CD8-positive, alpha-beta memory T cell (primary cell): ENCODE results near the gene ZC3HAV1L. TPM values are rescaled to one million over a fixed set of nuclear protein-coding genes. Genes with fewer than 3 reads are reported as not detected.

Experiments
- CTCF ChIA-PET: fragments of 350-600 bp; sonication (Branson Sonifier 250); formaldehyde crosslinking; loops from one replicate; lab custom pipeline; 2021; ENCODE audit warnings: antibody characterized with exemption; lab: Charles Lee
- POLR2A ChIA-PET: fragments of 350-600 bp; sonication (Branson Sonifier 250); formaldehyde crosslinking; loops from one replicate; lab custom pipeline; 2021; ENCODE audit warnings: antibody characterized with exemption; lab: Charles Lee
- DNase-seq, 5 donors: peaks; one replicate each; pipeline versions ENCODE4 v3.0.0 to v3.0.0-alpha.2; 2020 to 2022; ENCODE audit warnings: mixed read lengths in 1 of 5
- H3K27ac ChIP-seq: one replicate; pipeline ENCODE4 v1.7.0; 2013; ENCODE audit warnings: low read depth, mild to moderate bottlenecking, low read length, moderate library complexity
- H3K27me3 ChIP-seq: 2 replicates; pipeline ENCODE4 v1.7.0; 2013; ENCODE audit warnings: low read length, mild to moderate bottlenecking; ENCODE audit not compliant: insufficient read depth, poor library complexity, severe bottlenecking
- H3K36me3 ChIP-seq: 2 replicates; pipeline ENCODE4 v1.7.0; 2013; ENCODE audit warnings: mild to moderate bottlenecking, low read length, moderate library complexity; ENCODE audit not compliant: insufficient read depth
- H3K4me1 ChIP-seq: 2 replicates; pipeline ENCODE4 v1.7.0; 2013; ENCODE audit warnings: mild to moderate bottlenecking, low read length, moderate library complexity; ENCODE audit not compliant: insufficient read depth
- H3K4me3 ChIP-seq: 2 replicates; pipeline ENCODE4 v1.7.0; 2013; ENCODE audit warnings: mild to moderate bottlenecking, low read length
- H3K9me3 ChIP-seq: 2 replicates; pipeline ENCODE4 v1.7.0; 2013; ENCODE audit warnings: mild to moderate bottlenecking, low read length
- H3K27ac Mint-ChIP-seq, 8 donors: one replicate each; pipeline ENCODE4 v1.8.0; 2020 to 2021; ENCODE audit warnings: mixed read lengths in 8 of 8, mild to moderate bottlenecking in 6 of 8, inconsistent platforms in 3 of 8, moderate library complexity in 3 of 8
- H3K27me3 Mint-ChIP-seq, 2 donors: one replicate each; pipeline ENCODE4 v1.8.0; 2020 to 2021; ENCODE audit warnings: mixed read lengths in 2 of 2, mild to moderate bottlenecking in 1 of 2, moderate library complexity in 1 of 2
- H3K36me3 Mint-ChIP-seq, 3 donors: one replicate each; pipeline ENCODE4 v1.8.0; 2020 to 2021; ENCODE audit warnings: mixed read lengths in 3 of 3, inconsistent platforms in 1 of 3, mild to moderate bottlenecking in 1 of 3
- H3K4me1 Mint-ChIP-seq, 3 donors: one replicate each; pipeline ENCODE4 v1.8.0; 2020 to 2021; ENCODE audit warnings: mixed read lengths in 3 of 3, inconsistent platforms in 1 of 3, mild to moderate bottlenecking in 1 of 3
- H3K4me3 Mint-ChIP-seq, 7 donors: one replicate each; pipeline ENCODE4 v1.8.0; 2020 to 2021; ENCODE audit warnings: mixed read lengths in 7 of 7, mild to moderate bottlenecking in 6 of 7, moderate library complexity in 4 of 7, inconsistent platforms in 2 of 7
- H3K9me3 Mint-ChIP-seq, 5 donors: one replicate each; pipeline ENCODE4 v1.8.0; 2020 to 2022; ENCODE audit warnings: mixed read lengths in 5 of 5, mild to moderate bottlenecking in 3 of 5, moderate library complexity in 2 of 5, inconsistent platforms in 1 of 5
- polyA plus RNA-seq: library from polyadenylated mRNA; unstranded; fragments of 300-500 nt; fragmentation: Illumina TruSeq; gene quantifications from one replicate; pipeline ENCODE4 v1.2.3, GENCODE V29; 2021
- total RNA-seq, 2 experiments: library from RNA; stranded (reverse); gene quantifications; one replicate each; pipeline ENCODE4 v1.2.3, GENCODE V29; 2021

ZC3HAV1L gene
- total and polyA plus RNA-seq, 3 experiments from 2014 or later, result 1.1 to 13.6 (median 12.6) TPM

DNA sequence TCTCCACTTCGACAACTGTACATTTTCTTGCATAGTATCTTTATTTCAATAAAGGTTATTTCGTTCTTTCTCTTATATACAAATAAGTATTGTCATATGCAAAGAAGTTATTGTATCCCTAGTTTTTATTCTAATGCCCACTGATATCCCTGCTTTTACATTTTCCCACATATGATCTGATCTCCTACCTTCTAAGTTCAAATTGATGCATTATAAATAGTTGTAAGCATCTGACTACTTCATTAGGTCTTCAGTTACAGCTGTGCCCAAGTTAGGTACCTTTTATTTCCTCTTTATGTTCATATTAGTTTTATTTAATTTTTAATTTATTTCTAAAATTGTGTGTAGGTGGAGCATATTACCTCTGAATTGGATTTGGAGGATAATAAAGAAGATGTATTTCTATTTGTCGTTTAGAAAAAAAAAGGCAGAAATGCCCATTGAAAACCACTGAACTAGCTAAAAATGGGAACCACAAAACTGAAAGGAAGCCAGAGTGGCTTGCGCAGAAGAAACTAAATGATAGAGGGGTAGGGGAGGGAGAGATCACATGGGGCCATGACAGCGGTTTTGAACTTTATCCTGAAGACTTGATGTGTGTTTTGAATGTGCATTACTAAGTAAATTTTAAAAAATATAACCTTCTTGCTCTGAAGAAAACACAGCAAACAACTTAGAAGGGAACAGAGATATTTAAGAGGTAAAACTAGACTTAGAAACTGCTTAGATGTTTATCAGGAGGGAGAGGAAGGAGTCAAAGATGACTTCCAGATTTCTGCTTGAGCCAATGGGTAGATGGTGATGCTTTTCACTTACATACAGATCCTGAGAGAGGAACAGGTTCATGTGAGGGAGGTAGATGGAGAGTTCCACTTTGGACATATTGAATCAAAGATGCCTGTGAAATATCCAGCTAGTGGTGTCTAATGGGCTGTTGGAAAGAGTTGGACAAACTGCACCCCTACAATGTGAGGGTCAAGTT, 9.3 kb upstream of the ZC3HAV1L start:
- peak in 2 of 5 donors; percentile 24 to 40 for DNase-seq
- Mint-ChIP-seq H3K27ac (peak overlapping the region; percentile 12 to 97 (median 78)), H3K9me3 (no peaks in the 10 kb centered on the region), H3K36me3 (peaks cover 24 to 60% (median 31%) of the 10 kb centered on the region in 3 donors), H3K27me3 (no peaks in the 10 kb centered on the region), H3K4me3 (peak overlapping the region; percentile 1 to 68 (median 58)), H3K4me1 (peaks cover 65 to 84% (median 80%) of the 10 kb centered on the region in 3 donors)
- Histone ChIP-seq H3K27me3 (no peaks in the 10 kb centered on the region), H3K9me3 (no peaks in the 10 kb centered on the region), H3K4me3 (peak overlapping the region; percentile 13), H3K4me1 (peaks cover 46% of the 10 kb centered on the region), H3K27ac (peak overlapping the region; percentile 41), H3K36me3 (peaks cover 30% of the 10 kb centered on the region)
- POLR2A ChIA-PET, result interaction anchor here (1.0 to 1.1 kb wide), 2 partner anchors 13 to 23 kb away, joined by 3 read pairs; no protein-coding TSS in a partner anchor
- CTCF ChIA-PET, result interaction anchor here (0.9 to 4.0 kb wide), 5 partner anchors 9 to 50 kb away, joined by 3 to 26 read pairs (median 3); partner anchors contain the start of gene ZC3HAV1L

DNA sequence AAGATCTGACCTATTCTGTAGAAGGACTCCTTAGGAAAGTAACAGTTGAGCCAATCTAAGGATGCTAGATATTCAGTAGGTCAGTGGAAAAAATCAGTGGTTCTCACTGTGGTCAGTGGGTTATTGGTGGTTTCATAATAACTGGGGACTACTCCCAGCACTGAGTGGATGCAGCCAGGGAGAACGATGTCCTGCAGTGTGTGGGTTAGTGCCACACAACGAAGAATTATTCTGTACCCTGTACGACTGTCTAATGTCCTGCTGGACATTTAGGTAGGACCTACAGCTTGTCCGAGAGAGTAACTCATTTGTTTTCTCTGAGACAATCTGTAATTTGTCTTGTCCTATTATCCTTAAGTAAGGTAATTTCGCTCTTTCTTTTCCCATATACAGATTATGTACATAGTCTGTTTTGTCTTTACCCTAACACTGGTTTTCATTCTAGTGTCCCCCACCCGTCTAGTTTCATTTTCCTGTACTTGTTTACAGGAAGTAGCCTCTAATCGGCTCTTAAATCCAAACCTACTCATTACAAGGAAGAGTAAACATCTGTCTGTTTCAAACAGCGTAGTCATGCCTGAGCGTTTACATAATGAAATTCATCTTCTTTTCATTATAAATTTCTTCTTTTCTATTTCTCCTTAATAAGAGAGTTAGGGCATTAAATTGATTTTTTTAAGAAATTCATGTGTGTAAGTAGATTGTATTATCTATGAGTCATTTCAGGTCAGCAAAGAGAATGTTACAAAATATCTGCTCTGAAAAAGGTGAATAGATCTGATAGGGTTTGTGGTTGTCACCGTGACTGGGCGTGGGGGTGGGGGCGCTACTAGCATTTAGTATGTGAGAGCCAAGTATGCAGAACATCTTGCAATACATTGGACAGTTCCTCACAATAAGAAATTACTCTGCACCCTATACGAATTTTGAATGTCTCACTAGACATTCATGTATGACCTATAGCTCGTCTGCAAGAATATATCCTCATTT, 8.3 kb upstream of the ZC3HAV1L start:
- Mint-ChIP-seq H3K4me3 (peak overlapping the region; percentile 1 to 68 (median 58)), H3K9me3 (no peaks in the 10 kb centered on the region), H3K27me3 (peaks cover 0 to 1% of the 10 kb centered on the region in 2 donors), H3K4me1 (peaks cover 59 to 74% (median 70%) of the 10 kb centered on the region in 3 donors), H3K36me3 (peaks cover 19 to 50% (median 25%) of the 10 kb centered on the region in 3 donors), H3K27ac (peak overlapping the region; percentile 63 to 97 (median 84))
- H3K27me3 ChIP-seq, result no peaks in the 10 kb centered on the region
- peak overlapping the region; percentile 13 for H3K4me3 ChIP-seq
- DNase-seq, result peak; percentile 28 to 87 (median 69)
- H3K36me3 ChIP-seq, result peaks cover 20% of the 10 kb centered on the region
- H3K27ac ChIP-seq, result peak overlapping the region; percentile 57
- H3K4me1 ChIP-seq, result peaks cover 46% of the 10 kb centered on the region
- ChIA-PET CTCF (interaction anchor here (0.9 to 4.0 kb wide), 7 partner anchors 9 to 51 kb away, joined by 3 to 26 read pairs (median 4); partner anchors contain the start of gene ZC3HAV1L), POLR2A (interaction anchor here (1.1 kb wide), 1 partner anchor 14 kb away, joined by 3 read pairs; no protein-coding TSS in a partner anchor)
- H3K9me3 ChIP-seq, result no peaks in the 10 kb centered on the region

DNA sequence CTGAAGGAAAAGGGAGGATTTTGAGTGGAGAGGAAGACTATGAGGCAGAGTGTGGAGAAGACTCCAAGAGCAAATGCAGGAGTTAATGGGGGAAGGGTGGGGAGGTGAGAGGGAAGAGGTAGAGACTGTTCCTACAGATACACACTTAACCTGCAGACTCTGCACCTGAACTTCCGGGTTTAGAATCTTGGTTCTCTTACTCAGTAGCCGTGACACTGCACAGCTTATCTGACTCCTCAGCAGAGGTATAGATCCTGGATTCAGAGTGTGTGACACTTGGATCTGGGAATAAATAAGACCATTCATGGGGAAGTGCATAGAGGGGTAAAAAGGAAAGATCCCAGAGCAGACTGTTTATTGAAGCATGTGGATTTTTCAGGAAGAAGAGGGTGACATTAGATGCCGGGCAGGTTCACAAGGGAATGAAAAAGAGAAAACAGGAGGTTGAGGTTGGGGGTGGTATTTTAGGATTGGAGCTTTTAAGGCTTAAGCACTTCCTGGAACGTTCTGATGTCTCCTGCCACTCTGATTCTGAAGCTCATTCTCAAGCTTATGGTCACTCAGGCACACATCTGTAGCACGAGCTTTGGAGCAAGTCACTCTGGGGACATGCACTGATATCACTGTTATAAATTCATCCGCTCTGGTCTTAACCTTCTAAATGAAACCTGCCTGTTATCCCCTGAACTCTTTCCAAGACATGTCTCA, 5.7 kb upstream of the ZC3HAV1L start:
- peaks cover 11% of the 10 kb centered on the region for H3K36me3 ChIP-seq
- no peak overlapping the region for H3K4me3 ChIP-seq
- peaks cover 51 to 61% (median 52%) of the 10 kb centered on the region in 3 donors for H3K4me1 Mint-ChIP-seq
- no peaks in the 10 kb centered on the region for H3K9me3 Mint-ChIP-seq
- ChIA-PET POLR2A (no interaction called here), CTCF (interaction anchor here (1.1 to 3.2 kb wide), 3 partner anchors 9 to 155 kb away, joined by 3 to 14 read pairs (median 5); no protein-coding TSS in a partner anchor)
- H3K9me3 ChIP-seq, result no peaks in the 10 kb centered on the region
- H3K27ac ChIP-seq, result no peak overlapping the region
- no peak for DNase-seq
- H3K27ac Mint-ChIP-seq, result peak overlapping the region; percentile 25 to 93 (median 66)
- peaks cover 0 to 1% of the 10 kb centered on the region in 2 donors for H3K27me3 Mint-ChIP-seq
- no peaks in the 10 kb centered on the region for H3K27me3 ChIP-seq
- peak overlapping the region in 3 of 7 donors; percentile 5 to 50 (median 42) for H3K4me3 Mint-ChIP-seq
- peaks cover 44% of the 10 kb centered on the region for H3K4me1 ChIP-seq
- peaks cover 10 to 27% (median 17%) of the 10 kb centered on the region in 3 donors for H3K36me3 Mint-ChIP-seq

DNA sequence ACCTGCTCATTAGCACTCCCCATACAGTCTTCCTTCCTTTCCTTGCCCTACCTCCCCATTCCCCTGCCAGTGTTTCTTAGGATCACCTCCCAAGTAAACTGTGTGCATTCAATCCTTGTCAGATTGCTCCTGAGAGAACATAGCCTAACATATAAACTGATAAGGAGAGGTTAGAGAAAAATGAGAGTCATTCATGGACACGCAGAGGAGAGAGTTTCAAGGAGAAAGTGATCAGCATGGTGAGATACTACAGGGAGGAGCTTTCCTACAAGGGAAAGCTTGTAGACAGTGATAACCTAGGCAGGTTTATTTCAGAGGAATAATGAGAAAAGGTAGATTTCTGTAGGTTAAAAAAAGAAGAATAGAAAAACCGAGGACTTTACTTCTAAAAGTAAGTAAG, 2.8 kb upstream of the ZC3HAV1L start:
- Mint-ChIP-seq H3K27ac (peak overlapping the region in 1 of 8 donors; percentile 43), H3K4me1 (peaks cover 32 to 53% (median 42%) of the 10 kb centered on the region in 3 donors), H3K36me3 (peaks cover 0 to 8% (median 2%) of the 10 kb centered on the region in 3 donors), H3K9me3 (no peaks in the 10 kb centered on the region), H3K27me3 (peaks cover 0 to 1% of the 10 kb centered on the region in 2 donors), H3K4me3 (peak overlapping the region in 1 of 7 donors; percentile 1)
- no peak overlapping the region for H3K4me3 ChIP-seq
- peaks cover 15% of the 10 kb centered on the region for H3K4me1 ChIP-seq
- no peak for DNase-seq
- no peaks in the 10 kb centered on the region for H3K27me3 ChIP-seq
- ChIA-PET POLR2A (no interaction called here), CTCF (interaction anchor here (0.8 to 2.1 kb wide), 2 partner anchors 152 to 264 kb away, joined by 3 to 5 read pairs; no protein-coding TSS in a partner anchor)
- H3K36me3 ChIP-seq, result no peaks in the 10 kb centered on the region
- H3K9me3 ChIP-seq, result no peaks in the 10 kb centered on the region
- no peak overlapping the region for H3K27ac ChIP-seq

DNA sequence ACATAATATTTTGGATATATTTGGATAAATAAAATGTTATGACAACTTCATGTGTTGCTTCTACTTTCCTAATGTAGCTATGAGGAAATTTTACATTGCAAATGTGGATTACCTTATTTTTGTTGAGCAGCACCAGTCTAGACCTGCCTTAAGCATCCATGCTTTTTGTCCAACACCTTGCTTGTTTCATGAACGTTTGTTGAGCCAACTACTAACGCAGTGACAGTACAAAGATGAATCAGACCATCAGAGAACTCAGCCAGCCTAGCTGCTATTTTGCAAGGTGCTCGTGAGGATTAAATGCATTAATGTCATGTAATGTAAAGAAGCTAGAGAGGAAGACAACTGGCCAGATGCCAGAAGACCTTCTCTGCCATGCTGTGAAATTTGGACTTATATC, 1.1 kb upstream of the ZC3HAV1L start:
- Mint-ChIP-seq H3K9me3 (no peaks in the 10 kb centered on the region), H3K4me3 (peak overlapping the region in 5 of 7 donors; percentile 17 to 84 (median 66)), H3K27me3 (peaks cover 0 to 1% of the 10 kb centered on the region in 2 donors), H3K36me3 (no peaks in the 10 kb centered on the region), H3K4me1 (peaks cover 23 to 40% (median 35%) of the 10 kb centered on the region in 3 donors), H3K27ac (no peak overlapping the region)
- H3K27ac ChIP-seq, result no peak overlapping the region
- ChIA-PET CTCF (interaction anchor here (1.4 to 1.7 kb wide), 2 partner anchors 20 to 30 kb away, joined by 4 to 6 read pairs; no protein-coding TSS in a partner anchor), POLR2A (interaction anchor here (1.3 kb wide), 1 partner anchor 59 kb away, joined by 3 read pairs; no protein-coding TSS in a partner anchor)
- no peaks in the 10 kb centered on the region for H3K9me3 ChIP-seq
- peaks cover 9% of the 10 kb centered on the region for H3K4me1 ChIP-seq
- no peaks in the 10 kb centered on the region for H3K36me3 ChIP-seq
- no peaks in the 10 kb centered on the region for H3K27me3 ChIP-seq
- H3K4me3 ChIP-seq, result no peak overlapping the region
- DNase-seq, result no peak

DNA sequence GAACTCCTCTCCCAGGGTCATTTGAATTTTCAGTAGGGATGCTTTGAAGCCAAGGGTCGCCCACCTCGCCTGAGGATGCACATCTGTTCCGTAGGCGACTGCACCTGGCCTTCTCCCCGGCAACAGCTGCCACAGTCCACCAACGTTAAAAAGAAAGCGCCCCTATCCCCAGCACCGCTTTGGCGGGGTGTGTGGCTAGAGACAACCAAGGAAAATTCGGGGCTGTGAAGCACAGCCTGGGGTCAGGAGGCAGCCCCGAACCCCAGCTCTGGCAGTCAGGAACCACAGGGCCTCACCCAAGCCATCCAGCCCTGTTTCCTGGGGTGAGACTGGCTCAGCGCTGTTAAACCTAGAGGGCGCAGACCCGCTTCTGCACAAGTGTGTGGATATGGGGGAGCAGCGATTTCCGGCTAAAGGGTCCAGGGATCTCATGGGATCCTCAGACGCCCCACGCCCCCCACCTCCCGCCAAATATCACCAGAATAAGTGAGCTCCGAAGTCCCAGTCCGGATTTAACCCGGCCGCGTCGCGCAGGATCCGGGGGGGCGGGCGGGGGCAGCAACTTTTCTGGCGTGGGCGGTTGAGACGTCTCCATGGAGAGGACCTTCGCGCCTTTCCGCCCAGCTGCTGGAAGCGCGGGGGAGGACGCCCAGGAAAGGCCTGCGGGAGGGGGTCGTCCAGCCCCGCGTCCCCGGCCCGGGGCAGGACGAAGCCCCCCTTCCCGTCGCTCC, 822 bp downstream of the ZC3HAV1L start:
- POLR2A ChIA-PET, result interaction anchor here (0.6 kb wide), 1 partner anchor 391 kb away, joined by 9 read pairs; no protein-coding TSS in a partner anchor
- H3K4me3 Mint-ChIP-seq, result peak overlapping the region; percentile 70 to 93 (median 84)
- no peaks in the 10 kb centered on the region for H3K36me3 Mint-ChIP-seq
- H3K27me3 ChIP-seq, result no peaks in the 10 kb centered on the region
- H3K27ac ChIP-seq, result no peak overlapping the region
- H3K4me1 Mint-ChIP-seq, result peaks cover 12 to 28% (median 25%) of the 10 kb centered on the region in 3 donors
- peak overlapping the region; percentile 7 for H3K4me3 ChIP-seq
- H3K9me3 ChIP-seq, result no peaks in the 10 kb centered on the region
- no peaks in the 10 kb centered on the region for H3K9me3 Mint-ChIP-seq
- CTCF ChIA-PET, result interaction anchor here (1.0 to 3.0 kb wide), 4 partner anchors 8 to 40 kb away, joined by 3 to 9 read pairs (median 5); no protein-coding TSS in a partner anchor
- no peaks in the 10 kb centered on the region for H3K36me3 ChIP-seq
- H3K4me1 ChIP-seq, result no peaks in the 10 kb centered on the region
- H3K27me3 Mint-ChIP-seq, result peaks cover 0 to 1% of the 10 kb centered on the region in 2 donors
- DNase-seq, result peak in 1 of 5 donors; percentile 52
- no peak overlapping the region for H3K27ac Mint-ChIP-seq
